Adrenal gland (tissue), 5 donors: ENCODE results near the gene RBMX.

Source experiments
- CTCF ChIP-seq, 6 experiments: fragments of 450-650 bp in 4 of 6; fragments of 200-600 bp in 2 of 6; sonication (generic) in 1 of 6; IDR thresholded peaks; 1 replicate in 5 of 6; 2 replicates in 1 of 6; pipeline versions ENCODE4 v1.5.1 to v1.8.0; 2016 to 2021; ENCODE audit warnings: antibody characterized with exemption in 6 of 6, mild to moderate bottlenecking in 2 of 6, moderate library complexity in 1 of 6
- POLR2A ChIP-seq, 2 donors: fragments of 450-650 bp; IDR thresholded peaks; one replicate each; pipeline ENCODE4 v1.6.1; 2017; ENCODE audit warnings: antibody characterized with exemption in 2 of 2, mild to moderate bottlenecking in 2 of 2, moderate library complexity in 1 of 2
- donor health status: DM: no; HTN: no; CAD: no.

GRCh38 chrX:136896121-136896914 lies 15.8 kb upstream of the RBMX start:
- TF ChIP-seq CTCF (IDR thresholded peaks at IDR 0.05) (no peak), POLR2A (IDR thresholded peaks at IDR 0.05) (no peak)
